Right atrium auricular region (tissue), 2 donors: ENCODE data around the gene ABHD17C. TPM values are rescaled to one million over a fixed set of nuclear protein-coding genes. Genes with fewer than 3 reads are reported as not detected.

ENCODE experiments used
- DNase-seq: peaks from one replicate; pipeline ENCODE4 v3.0.0-alpha.2; 2019; ENCODE audit warnings: low spot score
- H3K27ac ChIP-seq, 2 donors: fragments of 200-600 bp; sonication (generic); 1 replicate in 1 of 2; 2 replicates in 1 of 2; pipeline ENCODE4 v1.5.1; 2016 to 2019
- H3K27me3 ChIP-seq, 2 donors: fragments of 200-600 bp; sonication (generic); one replicate each; pipeline versions ENCODE4 v1.5.1 to v1.6.0; 2017 to 2019
- H3K36me3 ChIP-seq: fragments of 200-600 bp; sonication (generic); one replicate; pipeline ENCODE4 v1.5.1; 2016
- H3K4me1 ChIP-seq, 2 donors: fragments of 200-600 bp; sonication (generic); one replicate each; pipeline versions ENCODE4 v1.5.1 to v1.6.0; 2017 to 2019
- H3K4me3 ChIP-seq, 2 donors: fragments of 200-600 bp; sonication (generic); 1 replicate in 1 of 2; 2 replicates in 1 of 2; pipeline ENCODE4 v1.5.1; 2017 to 2019; ENCODE audit warnings: mild to moderate bottlenecking in 1 of 2, moderate library complexity in 1 of 2
- H3K9me3 ChIP-seq, 2 donors: fragments of 200-600 bp; sonication (generic); one replicate each; pipeline ENCODE4 v1.5.1; 2019
- total RNA-seq, 2 donors: library from RNA; depleted of rRNA; stranded (reverse); fragments of >200 nt; gene quantifications; one replicate each; pipeline ENCODE4 v1.1.0, GENCODE V29; 2016
- TF ChIP-seq, protein P1 (sequence below), 2 donors: fragments of 200-600 bp; sonication (generic); IDR thresholded peaks; one replicate each; pipeline ENCODE4 v1.5.1; 2019; ENCODE audit warnings: antibody characterized with exemption in 2 of 2

The ABHD17C gene
- total RNA-seq, 2 donors from 2014 or later = 1.0 to 1.7 TPM

DNA sequence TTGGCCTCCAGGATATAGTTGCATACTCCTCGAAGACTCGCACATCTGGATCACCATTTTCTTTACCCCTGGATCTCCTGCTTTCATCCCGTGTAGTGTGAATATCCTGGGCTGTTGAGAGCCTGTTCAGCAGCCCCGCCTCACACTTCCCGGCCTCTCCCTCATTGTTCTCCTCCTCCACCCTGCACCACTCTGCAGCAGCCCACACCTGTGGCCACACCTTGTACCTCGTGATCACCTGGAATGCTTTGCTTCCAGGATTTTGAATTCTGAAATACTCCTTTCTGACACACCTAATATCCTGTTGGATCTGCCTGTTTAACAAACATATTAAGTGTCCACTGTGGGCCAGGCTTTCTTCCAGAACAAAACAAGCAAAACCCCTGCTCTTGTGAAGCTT is 14.4 kb downstream of the ABHD17C start:
- Histone ChIP-seq H3K36me3 (no peaks in the 10 kb centered on the region), H3K9me3 (no peaks in the 10 kb centered on the region), H3K4me1 (no peaks in the 10 kb centered on the region), H3K4me3 (no peak overlapping the region), H3K27me3 (no peaks in the 10 kb centered on the region), H3K27ac (no peak overlapping the region)
- no peak for DNase-seq
- TF ChIP-seq, protein P1, sequence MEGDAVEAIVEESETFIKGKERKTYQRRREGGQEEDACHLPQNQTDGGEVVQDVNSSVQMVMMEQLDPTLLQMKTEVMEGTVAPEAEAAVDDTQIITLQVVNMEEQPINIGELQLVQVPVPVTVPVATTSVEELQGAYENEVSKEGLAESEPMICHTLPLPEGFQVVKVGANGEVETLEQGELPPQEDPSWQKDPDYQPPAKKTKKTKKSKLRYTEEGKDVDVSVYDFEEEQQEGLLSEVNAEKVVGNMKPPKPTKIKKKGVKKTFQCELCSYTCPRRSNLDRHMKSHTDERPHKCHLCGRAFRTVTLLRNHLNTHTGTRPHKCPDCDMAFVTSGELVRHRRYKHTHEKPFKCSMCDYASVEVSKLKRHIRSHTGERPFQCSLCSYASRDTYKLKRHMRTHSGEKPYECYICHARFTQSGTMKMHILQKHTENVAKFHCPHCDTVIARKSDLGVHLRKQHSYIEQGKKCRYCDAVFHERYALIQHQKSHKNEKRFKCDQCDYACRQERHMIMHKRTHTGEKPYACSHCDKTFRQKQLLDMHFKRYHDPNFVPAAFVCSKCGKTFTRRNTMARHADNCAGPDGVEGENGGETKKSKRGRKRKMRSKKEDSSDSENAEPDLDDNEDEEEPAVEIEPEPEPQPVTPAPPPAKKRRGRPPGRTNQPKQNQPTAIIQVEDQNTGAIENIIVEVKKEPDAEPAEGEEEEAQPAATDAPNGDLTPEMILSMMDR (IDR thresholded peaks at IDR 0.05) = no peak

DNA sequence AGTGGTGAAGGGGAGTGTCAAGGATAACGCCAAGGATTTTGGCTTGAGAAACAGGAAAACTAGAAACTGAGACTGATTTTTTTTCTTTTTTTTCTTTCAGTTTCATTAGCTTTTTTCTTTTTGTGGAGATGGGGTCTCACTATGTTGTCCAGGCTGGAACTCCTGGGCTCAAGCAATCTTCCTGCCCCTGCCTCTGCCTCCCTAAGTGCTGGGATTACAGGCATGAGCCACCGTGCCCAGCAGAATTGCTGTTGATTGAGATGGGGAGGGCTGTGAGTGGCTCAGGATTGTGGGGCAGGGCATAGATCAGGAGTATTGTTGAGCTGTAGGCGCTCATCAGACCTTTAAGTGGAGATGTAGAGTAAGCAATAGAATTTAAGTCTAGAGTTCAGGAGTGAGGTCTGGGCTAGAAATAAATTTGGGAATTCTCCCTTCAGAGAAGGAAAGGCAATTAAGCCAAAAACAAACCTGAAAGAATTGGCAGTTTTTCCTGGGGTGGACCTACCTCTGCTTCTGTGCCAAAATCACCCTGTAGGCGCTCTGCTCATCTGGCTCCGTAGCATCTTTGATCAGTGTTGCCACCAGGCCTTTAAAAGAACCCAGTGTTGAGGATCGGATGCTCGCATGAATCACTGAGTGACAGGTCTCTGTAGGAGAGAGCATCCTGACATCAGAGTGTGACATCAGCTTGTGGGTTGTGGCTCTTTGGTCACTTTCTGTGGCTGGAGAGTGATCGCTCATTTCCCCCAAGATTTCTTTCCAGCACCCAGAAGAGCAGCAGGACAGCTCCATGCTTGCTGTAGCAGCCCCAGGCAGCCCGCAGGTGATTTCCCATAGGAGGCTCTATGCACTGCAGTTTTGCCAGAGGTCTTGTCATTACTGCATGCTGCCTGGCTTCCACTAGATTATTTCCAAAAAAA is 15.8 kb downstream of the ABHD17C start:
- H3K36me3 ChIP-seq = no peaks in the 10 kb centered on the region
- H3K27ac ChIP-seq = no peak overlapping the region
- no peaks in the 10 kb centered on the region for H3K27me3 ChIP-seq
- H3K4me1 ChIP-seq = no peaks in the 10 kb centered on the region
- DNase-seq = no peak
- no peaks in the 10 kb centered on the region for H3K9me3 ChIP-seq
- H3K4me3 ChIP-seq = no peak overlapping the region
- TF ChIP-seq, protein P1 (IDR thresholded peaks at IDR 0.05) = no peak

DNA sequence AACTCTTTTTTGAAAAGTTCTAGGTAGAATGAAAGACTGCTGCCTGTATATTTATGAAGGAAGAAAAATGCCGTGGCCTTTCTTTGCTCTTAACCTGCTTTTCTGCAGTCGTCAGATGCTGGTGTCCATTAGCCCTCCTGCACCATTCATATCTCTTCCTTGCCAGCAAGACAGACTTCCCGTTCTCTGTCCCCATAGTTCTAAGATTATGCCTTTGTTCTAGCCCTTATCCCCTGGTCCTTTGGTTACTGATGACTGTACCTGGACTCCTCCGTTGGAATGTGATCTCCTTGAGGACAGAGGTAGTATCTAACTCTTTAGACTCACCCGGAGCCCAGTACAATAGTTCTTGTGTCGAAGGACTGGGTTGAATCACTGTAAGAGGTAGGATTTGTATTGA is 16.8 kb downstream of the ABHD17C start:
- no peaks in the 10 kb centered on the region for H3K36me3 ChIP-seq
- no peaks in the 10 kb centered on the region for H3K4me1 ChIP-seq
- H3K4me3 ChIP-seq = no peak overlapping the region
- H3K9me3 ChIP-seq = no peaks in the 10 kb centered on the region
- TF ChIP-seq, protein P1 (IDR thresholded peaks at IDR 0.05) = no peak
- no peaks in the 10 kb centered on the region for H3K27me3 ChIP-seq
- DNase-seq = no peak
- H3K27ac ChIP-seq = no peak overlapping the region

DNA sequence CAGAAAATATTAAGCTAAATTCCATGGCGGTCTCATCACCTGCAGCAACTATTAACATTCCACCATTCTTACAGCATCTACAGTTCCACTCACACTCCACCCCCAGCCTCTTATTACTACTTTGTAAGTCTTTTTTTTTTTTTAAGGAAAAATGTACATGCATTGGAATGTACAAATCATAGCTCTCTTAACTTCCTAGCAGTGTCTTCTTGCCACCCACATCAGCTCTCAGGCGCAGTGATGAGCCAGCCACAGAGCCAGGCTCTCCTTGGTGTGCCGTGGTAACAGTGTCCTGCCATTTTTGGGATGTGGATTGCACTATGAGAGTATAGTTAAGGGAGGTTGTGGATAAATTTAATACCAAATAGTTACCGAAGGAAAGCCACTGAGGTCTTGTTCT is 17.8 kb downstream of the ABHD17C start:
- no peaks in the 10 kb centered on the region for H3K36me3 ChIP-seq
- TF ChIP-seq, protein P1 (IDR thresholded peaks at IDR 0.05) = no peak
- H3K4me1 ChIP-seq = no peaks in the 10 kb centered on the region
- H3K27ac ChIP-seq = no peak overlapping the region
- H3K9me3 ChIP-seq = no peaks in the 10 kb centered on the region
- no peaks in the 10 kb centered on the region for H3K27me3 ChIP-seq
- DNase-seq = no peak
- no peak overlapping the region for H3K4me3 ChIP-seq

DNA sequence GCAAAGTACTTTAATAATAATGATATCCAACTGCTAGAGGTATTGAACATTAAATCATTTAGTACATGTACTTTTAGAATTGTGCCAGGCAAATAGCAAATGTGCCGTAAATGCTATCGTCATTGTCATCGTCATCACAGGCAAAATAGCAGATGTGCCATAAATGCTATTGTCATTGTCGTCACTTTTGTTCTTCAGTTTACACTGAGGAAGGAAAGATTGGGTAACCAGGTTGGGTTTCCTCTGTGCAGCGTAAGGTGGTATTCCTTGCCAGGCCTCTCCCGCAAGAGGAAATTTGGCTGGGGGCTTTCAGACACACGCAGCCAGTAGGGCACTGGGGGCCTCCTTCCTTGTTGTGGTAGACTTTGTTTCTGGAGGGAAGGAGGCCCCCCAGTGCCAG is 26.4 kb downstream of the ABHD17C start:
- TF ChIP-seq, protein P1 (IDR thresholded peaks at IDR 0.05) = no peak
- no peaks in the 10 kb centered on the region for H3K9me3 ChIP-seq
- H3K36me3 ChIP-seq = no peaks in the 10 kb centered on the region
- H3K27me3 ChIP-seq = no peaks in the 10 kb centered on the region
- no peaks in the 10 kb centered on the region for H3K4me1 ChIP-seq
- H3K4me3 ChIP-seq = no peak overlapping the region
- no peak for DNase-seq
- no peak overlapping the region for H3K27ac ChIP-seq
